Femur (tissue), 1 donor: ENCODE data around the gene LRPPRC.

Experiments used
- DNase-seq: peaks from one replicate; pipeline ENCODE4 v3.0.0-alpha.2; 2017

Gene LRPPRC

GRCh38 chr2:43853141-43854081 is 142.4 kb downstream of the LRPPRC start:
- DNase-seq = no peak

- no peak for DNase-seq
Measured at GRCh38 chr2:43852196-43852730, 143.5 kb downstream of the LRPPRC start.

GRCh38 chr2:43851011-43851980 is 144.5 kb downstream of the LRPPRC start:
- DNase-seq = no peak

GRCh38 chr2:43848214-43848613 is 147.6 kb downstream of the LRPPRC start:
- DNase-seq = no peak

- DNase-seq = no peak
Measured at GRCh38 chr2:43846140-43846793, 149.5 kb downstream of the LRPPRC start.

- no peak for DNase-seq
Measured at GRCh38 chr2:43845181-43845580, 150.6 kb downstream of the LRPPRC start.

- no peak for DNase-seq
Measured at GRCh38 chr2:43842866-43843226, 152.9 kb downstream of the LRPPRC start.

GRCh38 chr2:43841949-43842865 is 153.6 kb downstream of the LRPPRC start:
- no peak for DNase-seq

GRCh38 chr2:43840965-43841364 is 154.8 kb downstream of the LRPPRC start:
- no peak for DNase-seq

GRCh38 chr2:43839776-43840564 is 155.8 kb downstream of the LRPPRC start:
- no peak for DNase-seq

GRCh38 chr2:43838560-43839267 is 157.1 kb downstream of the LRPPRC start, which contains the start of the genes ABCG5 and ABCG8:
Gene ABCG5, minus strand, starts transcription at chr2:43838839. Its CDS starts 160 bp downstream, at chr2:43838679.
Gene ABCG8, plus strand, starts transcription at chr2:43838971. Its CDS starts 83 bp downstream, at chr2:43839054.
- no peak for DNase-seq

- no peak for DNase-seq
Measured at GRCh38 chr2:43837831-43838559, 157.8 kb downstream of the LRPPRC start.

- DNase-seq = no peak
Measured at GRCh38 chr2:43837033-43837432, 158.8 kb downstream of the LRPPRC start.
